ES-I3 (cell line): ENCODE results near the gene RAVER1.

Experiments
- H3K36me3 ChIP-seq: 2 replicates; pipeline ENCODE4 v1.6.1; 2013; ENCODE audit warnings: mild to moderate bottlenecking, low read length, control low read depth, moderate library complexity; ENCODE audit not compliant: insufficient read depth
- H3K4me1 ChIP-seq: 2 replicates; pipeline ENCODE4 v1.6.1; 2013; ENCODE audit warnings: mild to moderate bottlenecking, control low read depth, low read length; ENCODE audit not compliant: insufficient read depth
- H3K9ac ChIP-seq: 2 replicates; pipeline ENCODE4 v1.6.1; 2013; ENCODE audit warnings: low read depth, mild to moderate bottlenecking, low read length, moderate library complexity
- H3K9me3 ChIP-seq: 2 replicates; pipeline ENCODE4 v1.6.1; 2013; ENCODE audit warnings: mild to moderate bottlenecking, low read length, moderate library complexity; ENCODE audit not compliant: control insufficient read depth, insufficient read depth

Gene RAVER1

DNA sequence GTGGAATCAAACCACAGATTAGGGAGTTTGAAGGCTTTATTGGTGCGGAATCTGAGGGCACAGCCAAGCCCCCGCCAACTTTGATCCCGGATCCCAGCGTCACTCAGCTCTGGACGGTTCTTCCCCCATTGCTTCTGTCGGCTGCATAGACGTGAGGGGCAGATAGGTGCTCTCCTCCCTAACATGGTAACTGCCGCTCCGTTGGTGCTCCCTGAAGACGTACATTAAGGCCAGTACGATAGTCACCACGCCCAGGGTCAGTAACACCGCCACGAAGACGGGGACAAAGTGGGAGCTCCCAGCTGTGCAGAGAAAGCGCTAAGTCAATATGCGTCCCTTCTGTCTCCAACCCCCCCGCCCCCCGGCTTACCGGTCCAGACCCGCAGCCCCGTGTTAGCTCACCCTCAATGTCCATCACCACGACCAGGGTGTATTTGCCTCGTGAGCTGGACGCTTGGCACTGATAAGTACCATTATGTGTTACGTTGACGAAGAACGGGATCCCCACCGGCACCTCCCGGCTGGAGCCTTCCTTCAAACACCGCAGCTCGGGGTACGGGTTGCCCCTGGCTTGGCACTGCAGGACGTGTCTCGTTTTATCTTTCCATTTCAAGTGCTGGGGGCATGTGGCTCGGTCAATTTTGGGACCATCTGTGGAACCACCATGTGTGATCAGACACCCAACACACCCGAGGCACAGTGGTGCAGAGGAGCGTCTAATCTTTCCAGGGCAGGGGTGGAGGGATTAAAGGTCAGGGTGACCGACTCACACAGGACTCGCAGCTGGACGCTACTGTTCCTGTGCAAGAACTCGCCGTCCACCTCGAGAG lies 644 bp upstream of the RAVER1 start:
- no peaks in the 10 kb centered on the region for H3K9me3 ChIP-seq
- H3K36me3 ChIP-seq, result peaks cover 11% of the 10 kb centered on the region; the same call in 1 of the 2 replicates
- peak overlapping the region; percentile 98 for H3K9ac ChIP-seq
- peaks cover 8% of the 10 kb centered on the region for H3K4me1 ChIP-seq

DNA sequence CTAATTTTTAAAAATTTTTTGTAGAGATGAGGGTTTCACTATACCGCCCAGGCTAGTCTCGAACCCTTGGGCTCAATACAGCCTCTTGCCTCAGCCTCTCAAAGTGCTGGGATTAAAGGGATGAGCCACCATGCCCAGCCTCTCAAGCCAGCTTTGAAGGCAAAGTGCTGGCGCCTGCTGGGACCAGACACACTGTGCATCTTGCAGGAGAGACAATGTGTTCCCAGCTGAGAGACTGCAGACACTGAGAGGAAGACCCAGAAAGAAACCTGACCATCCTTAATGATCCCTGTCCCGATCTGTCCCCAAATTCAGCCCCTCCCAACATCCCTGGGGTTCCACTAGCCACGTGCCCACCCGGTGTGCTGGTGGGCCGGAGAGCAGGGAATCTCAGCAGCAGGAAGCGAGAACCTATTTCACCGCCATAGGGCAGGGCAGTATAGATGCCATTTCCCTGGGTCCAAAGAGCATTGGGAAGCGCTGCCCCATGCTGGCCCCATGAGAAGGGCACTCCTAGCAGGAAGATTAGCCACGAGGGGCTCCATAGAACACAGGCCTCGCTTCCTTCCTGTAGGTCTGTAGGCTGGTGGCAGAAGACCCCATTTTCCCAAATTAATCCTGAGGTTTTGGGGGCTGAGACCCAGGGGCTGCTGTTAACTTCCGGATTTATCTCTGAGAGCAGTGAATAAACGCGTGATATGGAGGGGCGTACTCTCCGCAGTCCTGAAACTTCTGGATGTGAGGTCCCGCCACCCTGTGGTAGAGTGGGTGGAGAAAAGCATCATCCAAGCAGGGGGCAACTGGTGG lies 968 bp downstream of the RAVER1 start:
- Histone ChIP-seq H3K36me3 (peaks cover 23% of the 10 kb centered on the region), H3K9me3 (no peaks in the 10 kb centered on the region), H3K9ac (peak overlapping the region; percentile 98; the same call in 1 of the 2 replicates), H3K4me1 (peaks cover 4% of the 10 kb centered on the region; the same call in 1 of the 2 replicates)

DNA sequence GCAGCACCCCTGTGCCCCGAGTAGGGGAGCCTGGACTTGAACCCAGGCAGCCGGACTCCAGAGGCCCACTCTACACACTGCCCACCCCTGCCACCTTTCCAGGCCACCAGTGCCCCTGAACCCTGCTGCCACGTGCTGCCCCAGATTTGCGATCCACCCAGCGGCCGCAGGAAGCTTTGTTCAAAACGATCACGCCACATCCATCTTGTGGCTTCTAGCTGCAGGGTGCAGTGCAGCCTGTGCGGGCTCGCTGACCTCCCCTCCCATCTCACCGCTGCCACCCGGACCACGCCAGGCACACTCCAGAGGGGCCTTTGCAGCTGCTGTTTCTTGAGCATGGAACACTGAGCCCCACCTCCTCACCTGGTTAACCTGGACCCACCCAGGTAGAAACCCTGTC lies 3.8 kb downstream of the RAVER1 start:
- Histone ChIP-seq H3K9me3 (no peaks in the 10 kb centered on the region), H3K36me3 (peaks cover 23% of the 10 kb centered on the region), H3K4me1 (peaks cover 4% of the 10 kb centered on the region; the same call in 1 of the 2 replicates), H3K9ac (no peak overlapping the region)

DNA sequence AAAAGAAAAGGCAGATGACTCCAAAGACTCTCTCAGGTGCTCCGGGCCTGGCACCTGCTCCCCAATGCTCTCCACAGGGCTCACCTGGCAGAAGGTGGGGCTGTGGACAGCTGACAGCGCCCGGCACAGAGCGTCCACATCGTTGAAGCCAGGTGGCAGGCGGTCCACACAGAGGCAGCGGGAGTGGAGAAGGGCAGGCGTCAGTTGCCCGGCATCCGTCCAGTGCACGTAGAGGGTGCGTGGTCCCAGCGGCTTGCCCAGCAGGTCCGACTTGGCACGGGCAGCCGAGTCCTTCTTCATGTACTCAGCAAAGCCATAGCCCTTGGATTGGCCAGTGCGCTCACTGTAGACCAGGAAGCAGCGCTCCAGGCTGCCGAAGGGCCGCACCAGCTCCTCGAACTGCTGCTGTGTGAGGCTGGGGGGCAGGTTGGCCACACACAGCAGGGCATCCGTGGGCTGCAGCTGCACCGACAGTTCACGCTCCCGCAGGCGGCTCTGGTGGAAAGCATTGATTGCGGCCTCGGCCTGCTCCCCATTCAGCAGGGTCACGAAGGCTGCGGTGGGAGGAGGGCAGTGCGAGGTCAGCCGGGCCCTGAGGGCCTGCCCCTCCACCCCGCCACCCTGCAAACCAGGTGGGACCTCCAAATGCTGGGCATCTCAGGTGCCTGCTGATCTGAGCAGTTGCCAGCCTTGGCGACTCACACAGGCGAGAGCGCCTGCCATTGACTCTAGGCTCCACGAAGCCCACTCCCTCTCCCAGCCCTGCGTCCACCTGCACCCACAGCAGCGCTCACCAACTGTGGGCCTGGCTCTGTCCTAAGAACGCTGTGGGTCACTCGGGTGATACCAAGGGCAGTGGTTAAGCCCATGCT lies 4.5 kb downstream of the RAVER1 start:
- Histone ChIP-seq H3K4me1 (peaks cover 4% of the 10 kb centered on the region; the same call in 1 of the 2 replicates), H3K9ac (no peak overlapping the region), H3K36me3 (peaks cover 23% of the 10 kb centered on the region), H3K9me3 (no peaks in the 10 kb centered on the region)

DNA sequence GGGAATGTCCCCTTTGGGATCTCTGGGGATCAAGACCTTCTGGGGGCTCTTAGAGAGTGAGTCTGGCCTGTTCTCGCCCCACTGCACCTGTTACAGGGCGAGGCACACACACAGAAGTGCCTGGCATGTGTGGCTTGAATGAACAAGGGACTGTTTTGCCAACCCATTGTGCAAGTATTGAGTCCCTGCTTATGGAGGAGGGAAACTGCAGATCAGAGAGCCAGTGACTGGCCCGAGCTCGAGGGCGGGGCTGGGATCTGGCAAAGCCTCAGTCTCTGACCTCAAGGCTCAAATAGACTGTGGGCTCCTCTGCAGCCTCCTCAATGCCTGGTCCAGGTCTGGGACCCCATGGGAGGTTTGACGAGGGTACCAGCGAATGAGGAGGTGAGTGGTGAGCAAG lies 5.5 kb downstream of the RAVER1 start:
- H3K9me3 ChIP-seq, result no peaks in the 10 kb centered on the region
- H3K4me1 ChIP-seq, result peaks cover 4% of the 10 kb centered on the region; the same call in 1 of the 2 replicates
- H3K36me3 ChIP-seq, result peaks cover 23% of the 10 kb centered on the region
- no peak overlapping the region for H3K9ac ChIP-seq

DNA sequence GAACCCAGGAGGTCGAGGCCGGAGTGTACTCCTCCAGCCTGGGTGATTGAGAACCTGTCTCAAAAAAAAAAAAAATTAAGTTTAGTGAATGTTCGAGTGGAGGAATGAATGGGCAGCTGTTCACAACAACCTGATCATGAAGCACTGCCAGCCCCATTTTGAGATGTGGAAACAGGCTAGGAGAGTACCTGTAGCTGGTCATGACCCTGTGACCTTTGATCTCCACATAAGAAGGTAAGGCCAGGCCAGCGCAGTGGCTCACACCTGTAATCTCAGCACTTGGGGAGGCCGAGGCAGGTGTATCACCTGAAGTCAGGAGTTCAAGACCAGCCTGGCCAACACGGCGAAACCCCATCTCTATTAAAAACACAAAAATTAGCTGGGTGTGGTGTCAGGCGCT lies 7.6 kb downstream of the RAVER1 start:
- Histone ChIP-seq H3K4me1 (no peaks in the 10 kb centered on the region), H3K9me3 (no peaks in the 10 kb centered on the region), H3K36me3 (peaks cover 32% of the 10 kb centered on the region), H3K9ac (no peak overlapping the region)

DNA sequence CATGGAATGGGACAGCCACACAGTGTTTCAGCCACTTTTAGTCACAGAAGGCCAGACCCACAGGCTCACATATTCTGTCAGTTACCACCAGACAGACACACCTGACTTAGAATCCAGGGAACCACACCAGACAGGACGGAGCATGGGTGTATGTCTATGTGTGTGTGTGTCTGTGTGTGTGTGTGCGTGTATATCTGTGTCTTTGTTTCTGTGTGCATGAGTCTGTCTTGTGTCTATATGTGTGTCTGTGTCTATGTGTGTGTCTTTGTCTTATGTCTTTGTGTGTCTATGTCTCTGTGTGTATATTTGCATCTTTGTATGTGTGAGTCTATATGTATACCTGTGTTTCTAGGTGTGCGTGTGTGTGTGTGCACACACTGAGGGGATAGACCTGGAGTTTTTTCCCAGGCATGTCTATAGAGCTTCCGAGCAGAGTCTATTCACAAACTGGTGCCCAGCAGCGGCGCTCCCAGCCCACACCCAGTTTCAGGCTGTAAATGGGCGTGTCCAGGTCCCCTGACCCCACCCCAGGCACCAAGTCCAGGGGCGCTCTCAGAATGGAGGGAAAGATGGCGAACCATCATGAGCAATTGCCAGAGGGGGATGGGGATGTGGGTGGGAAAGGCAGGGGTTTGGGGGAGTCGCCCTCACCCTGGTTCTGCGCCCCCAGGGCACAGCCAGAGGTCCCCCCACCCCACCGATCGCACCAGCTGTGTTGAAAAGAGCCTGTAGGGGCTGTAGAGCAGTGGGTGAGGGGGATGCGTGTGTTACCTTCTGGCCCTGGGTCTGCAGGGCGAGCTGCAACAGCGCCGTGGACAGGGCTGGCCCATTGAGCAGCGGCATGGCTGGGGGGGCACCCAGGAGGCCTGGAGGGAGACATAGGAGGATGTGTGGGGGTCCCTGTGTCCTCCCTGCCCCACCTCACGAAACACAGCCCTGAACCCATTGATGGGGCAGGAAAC lies 11.2 kb downstream of the RAVER1 start:
- no peak overlapping the region for H3K9ac ChIP-seq
- peaks cover 16% of the 10 kb centered on the region for H3K36me3 ChIP-seq
- H3K9me3 ChIP-seq, result no peaks in the 10 kb centered on the region
- H3K4me1 ChIP-seq, result no peaks in the 10 kb centered on the region

DNA sequence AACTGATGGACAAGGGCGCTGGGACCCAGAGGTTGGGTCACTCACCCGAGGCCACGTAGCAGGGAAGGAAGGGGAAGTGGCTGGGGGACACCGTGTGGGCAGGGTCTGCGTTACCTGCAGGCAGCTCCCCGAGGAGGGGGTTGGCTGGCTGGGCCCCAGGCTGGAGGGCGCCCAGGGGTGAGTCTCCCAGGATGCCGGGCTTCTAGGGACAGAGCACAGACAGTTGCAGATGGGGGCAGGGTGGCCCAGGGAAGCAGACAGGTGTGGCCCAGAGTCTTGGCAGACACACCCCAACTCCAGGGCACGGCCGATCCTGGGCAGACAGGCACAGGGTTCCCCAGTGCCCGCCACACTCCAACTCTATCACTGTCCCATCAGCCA lies 11.9 kb downstream of the RAVER1 start:
- no peaks in the 10 kb centered on the region for H3K9me3 ChIP-seq
- peaks cover 16% of the 10 kb centered on the region for H3K36me3 ChIP-seq
- H3K9ac ChIP-seq, result no peak overlapping the region
- H3K4me1 ChIP-seq, result no peaks in the 10 kb centered on the region

DNA sequence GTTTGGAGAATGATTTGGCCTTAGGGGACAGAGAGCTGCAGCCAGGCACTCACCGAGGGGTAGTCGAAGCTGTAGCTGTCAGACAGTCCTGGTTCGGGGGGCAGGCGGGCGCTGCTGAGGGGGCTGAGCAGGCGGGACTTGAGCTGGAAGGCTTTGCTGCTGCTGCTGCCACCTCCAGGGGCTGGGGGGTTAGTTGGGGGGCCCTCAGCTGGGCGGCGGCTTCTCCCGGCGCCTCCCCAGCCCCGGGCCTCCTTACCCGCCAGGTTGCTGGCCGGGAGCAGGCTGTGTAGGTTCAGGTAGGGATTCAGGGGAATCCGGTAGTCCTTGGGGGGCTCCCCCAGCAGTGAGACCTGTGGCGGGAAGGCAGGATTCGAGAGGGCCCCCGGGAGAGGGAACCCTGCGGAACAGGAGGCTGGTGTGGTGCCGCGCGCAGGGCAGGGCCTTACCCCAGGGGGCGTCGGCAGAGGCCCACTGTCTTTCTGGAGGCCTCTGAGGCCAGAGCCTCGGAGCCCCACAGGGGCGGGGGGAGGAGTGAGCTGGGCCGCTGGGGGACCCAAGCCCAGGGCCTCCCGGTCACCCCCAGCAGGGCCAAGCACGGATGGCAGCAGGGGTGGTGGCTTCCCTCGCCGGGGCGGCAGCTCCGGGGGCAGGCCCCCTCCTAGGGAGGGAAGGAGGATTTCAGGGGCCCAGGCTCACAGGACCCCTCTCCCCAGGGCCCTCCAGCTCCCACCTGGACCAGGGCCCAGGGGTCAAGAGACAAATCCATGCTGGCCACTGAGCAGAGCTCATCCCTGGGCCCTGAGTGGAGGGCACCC lies 12.5 kb downstream of the RAVER1 start:
- peaks cover 16% of the 10 kb centered on the region for H3K36me3 ChIP-seq
- no peak overlapping the region for H3K9ac ChIP-seq
- H3K4me1 ChIP-seq, result no peaks in the 10 kb centered on the region
- H3K9me3 ChIP-seq, result no peaks in the 10 kb centered on the region

DNA sequence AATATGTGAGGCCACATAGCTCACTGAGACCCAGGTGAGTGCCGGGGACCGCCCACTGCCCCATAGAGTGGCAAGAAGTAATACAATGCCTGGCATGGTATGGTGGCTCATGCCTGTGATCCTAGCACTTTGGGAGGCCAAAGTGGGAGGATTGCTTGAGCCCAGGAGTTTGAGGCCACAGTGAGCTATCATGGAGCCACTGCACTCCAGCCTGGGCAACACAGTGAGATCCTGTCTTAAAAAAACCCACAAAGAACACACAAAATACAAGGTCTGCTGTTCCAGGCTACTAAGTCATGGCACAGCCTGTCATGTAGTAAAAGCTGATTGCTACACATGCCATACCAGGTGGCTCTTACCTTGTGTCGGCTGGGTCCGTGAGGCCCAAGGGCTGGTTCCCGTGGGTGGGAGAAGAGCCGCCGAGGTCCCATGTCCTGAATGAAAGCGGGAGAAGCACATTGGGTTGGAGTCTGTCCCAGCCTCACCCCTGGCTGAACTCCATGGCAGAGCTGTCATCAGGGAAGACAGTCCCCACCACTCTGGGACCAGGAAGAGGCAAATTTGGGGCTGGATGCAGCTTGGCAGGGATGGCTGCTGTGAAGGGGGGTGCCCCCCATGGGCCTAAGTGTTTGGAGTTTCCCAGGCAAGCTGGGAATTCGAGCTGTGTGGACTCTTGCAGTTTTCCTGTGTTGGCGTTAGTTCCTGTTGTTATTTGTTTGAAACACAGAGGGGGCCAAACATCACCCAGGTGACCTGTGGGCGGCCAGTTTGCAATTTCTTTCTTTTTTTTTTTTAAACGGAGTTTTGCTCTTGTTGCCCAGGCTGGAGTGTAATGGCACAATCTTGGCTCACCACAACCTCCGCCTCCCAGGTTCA lies 14.3 kb downstream of the RAVER1 start:
- H3K9ac ChIP-seq, result no peak overlapping the region
- H3K4me1 ChIP-seq, result no peaks in the 10 kb centered on the region
- no peaks in the 10 kb centered on the region for H3K9me3 ChIP-seq
- H3K36me3 ChIP-seq, result peaks cover 16% of the 10 kb centered on the region

DNA sequence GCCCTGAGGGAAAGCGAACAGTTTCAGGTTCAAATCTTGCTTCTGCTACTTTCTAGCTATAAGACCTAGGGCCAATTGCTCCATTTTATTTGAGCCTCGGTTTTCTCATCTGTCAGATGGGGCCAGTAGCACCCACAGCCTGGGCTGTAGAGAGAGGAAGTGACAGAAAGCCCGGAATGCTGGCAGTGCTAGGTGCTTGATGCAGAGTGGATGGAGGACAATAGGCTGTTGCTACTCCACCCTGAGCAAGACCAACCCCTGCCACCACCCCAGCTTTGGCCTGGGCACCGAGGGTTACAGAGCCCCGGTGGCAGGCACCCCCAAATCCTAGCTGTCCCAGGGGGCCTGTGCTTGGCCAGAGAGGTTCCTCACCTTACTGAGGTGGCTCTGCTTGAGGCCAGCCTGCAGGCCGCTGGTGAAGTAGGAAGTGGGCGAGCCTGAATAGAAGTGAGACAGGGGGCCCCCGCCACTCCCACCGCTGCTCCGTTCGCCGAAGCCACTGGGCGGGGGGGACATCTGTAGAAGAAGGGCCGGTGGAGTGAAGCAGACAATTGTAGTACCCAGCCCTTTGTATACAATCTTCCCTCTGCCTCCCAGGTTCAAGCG lies 15.4 kb downstream of the RAVER1 start:
- no peaks in the 10 kb centered on the region for H3K9me3 ChIP-seq
- H3K9ac ChIP-seq, result no peak overlapping the region
- H3K4me1 ChIP-seq, result no peaks in the 10 kb centered on the region
- peaks cover 16% of the 10 kb centered on the region for H3K36me3 ChIP-seq
